HepG2 (cell line): ENCODE measurements around the gene NRIP2. TPM values are rescaled to one million over a fixed set of nuclear protein-coding genes. Genes with fewer than 3 reads are reported as not detected.

ENCODE experiments used
- CBX2 ChIP-seq, 2 experiments: fragments of 200-600 bp in 1 of 2; sonication (generic); formaldehyde crosslinking in 1 of 2; IDR thresholded peaks; 2 replicates each; pipeline versions ENCODE4 v1.7.0 to v1.8.1; 2018 to 2022; ENCODE audit warnings: low read depth in 2 of 2, low read length in 1 of 2, mild to moderate bottlenecking in 1 of 2, missing genetic modification reagents in 1 of 2
- CREB1 ChIP-seq, 2 experiments: fragments of 450-650 bp in 1 of 2; IDR thresholded peaks; 2 replicates each; pipeline ENCODE4 v1.6.1; 2016 to 2017; ENCODE audit warnings: control low read depth in 1 of 2, mild to moderate bottlenecking in 1 of 2, missing compliant biosample characterization in 1 of 2, missing genetic modification characterization in 1 of 2
- EP300 ChIP-seq, 3 experiments: sonication (generic) in 1 of 3; formaldehyde crosslinking in 1 of 3; IDR thresholded peaks; 2 replicates each; pipeline versions ENCODE4 v1.5.1 to v1.6.1; 2011 to 2020; ENCODE audit warnings: low read depth in 2 of 3, low read length in 2 of 3, borderline replicate concordance in 1 of 3, improper control_type of control experiment in 1 of 3, mild to moderate bottlenecking in 1 of 3, missing genetic modification reagents in 1 of 3, moderate library complexity in 1 of 3
- ETS1 ChIP-seq: sonication (generic); formaldehyde crosslinking; IDR thresholded peaks from 2 replicates; pipeline ENCODE4 v1.4.0; 2020; ENCODE audit warnings: missing genetic modification reagents
- GTF2F1 ChIP-seq: fragments of 150-350 bp; IDR thresholded peaks from 2 replicates; pipeline ENCODE4 v1.6.1; 2014; ENCODE audit warnings: low read length
- HNF4A ChIP-seq: sonication (generic); formaldehyde crosslinking; IDR thresholded peaks from 2 replicates; pipeline ENCODE4 v1.4.0; 2020; ENCODE audit warnings: missing genetic modification reagents
- MAZ ChIP-seq, 2 experiments: sonication (generic) in 1 of 2; formaldehyde crosslinking in 1 of 2; IDR thresholded peaks; 2 replicates each; pipeline versions ENCODE4 v1.5.0 to v1.6.1; 2012 to 2020; ENCODE audit warnings: low read depth in 2 of 2, mild to moderate bottlenecking in 2 of 2, borderline replicate concordance in 1 of 2, improper control_type of control experiment in 1 of 2, low read length in 1 of 2, missing genetic modification reagents in 1 of 2, moderate library complexity in 1 of 2
- SNRNP70 ChIP-seq: fragments of 200-400 bp; formaldehyde crosslinking; IDR thresholded peaks from 2 replicates; pipeline ENCODE4 v1.6.1; 2017; ENCODE audit warnings: mild to moderate bottlenecking, low read depth, low read length, moderate library complexity
- SP1 ChIP-seq, 2 experiments: fragments of 450-650 bp in 1 of 2; sonication (generic) in 1 of 2; formaldehyde crosslinking in 1 of 2; IDR thresholded peaks; 2 replicates each; pipeline versions ENCODE4 v1.4.0 to v1.6.1; 2016 to 2020; ENCODE audit warnings: missing genetic modification reagents in 1 of 2
- ZNF207 ChIP-seq: fragments of 450-650 bp; IDR thresholded peaks from 2 replicates; pipeline ENCODE4 v1.6.1; 2016; ENCODE audit warnings: antibody characterized with exemption, borderline replicate concordance
- ZNF329 ChIP-seq: sonication (generic); formaldehyde crosslinking; IDR thresholded peaks from 2 replicates; pipeline ENCODE4 v1.9.0; 2021; ENCODE audit warnings: low read depth, mild to moderate bottlenecking, missing genetic modification reagents
- ZNF510 ChIP-seq: sonication (generic); formaldehyde crosslinking; IDR thresholded peaks from 2 replicates; pipeline ENCODE4 v1.4.0; 2020; ENCODE audit warnings: low read depth, mild to moderate bottlenecking, missing genetic modification reagents
- ZNF570 ChIP-seq: sonication (generic); formaldehyde crosslinking; IDR thresholded peaks from 2 replicates; pipeline ENCODE4 v1.4.0; 2020; ENCODE audit warnings: mild to moderate bottlenecking, missing genetic modification reagents, borderline replicate concordance
- ZNF646 ChIP-seq: sonication (generic); formaldehyde crosslinking; IDR thresholded peaks from 2 replicates; pipeline ENCODE4 v1.9.0; 2021; ENCODE audit warnings: mild to moderate bottlenecking, missing genetic modification reagents
- ZNF841 ChIP-seq: sonication (generic); formaldehyde crosslinking; IDR thresholded peaks from 2 replicates; pipeline ENCODE4 v1.8.1; 2023; ENCODE audit warnings: missing genetic modification reagents, borderline replicate concordance
- polyA plus RNA-seq, 8 experiments: library from polyadenylated mRNA; depleted of rRNA in 3 of 8; stranded (reverse) in 7 of 8; unstranded in 1 of 8; fragments of >200 nt; fragmentation: Illumina TruSeq in 4 of 8; extraction: Trizol in 4 of 8; gene quantifications; 2 replicates each; pipeline versions ENCODE4 v1.2.1 to v1.2.3, GENCODE V29; 2011 to 2016; ENCODE audit warnings: low read depth in 4 of 8, missing spikeins in 1 of 8, mixed read lengths in 1 of 8; ENCODE audit not compliant: insufficient read depth in 1 of 8
- total RNA-seq, 5 experiments: library from RNA; depleted of rRNA; stranded (reverse); fragments of >200 nt; fragmentation: Illumina TruSeq; extraction: Trizol; gene quantifications; 2 replicates each; pipeline ENCODE4 v1.2.3, GENCODE V29; 2016; ENCODE audit warnings: low read depth in 1 of 5
- TF ChIP-seq, protein P1 (sequence below): sonication (generic); formaldehyde crosslinking; IDR thresholded peaks from 2 replicates; pipeline ENCODE4 v1.8.0; 2022; ENCODE audit warnings: missing genetic modification reagents, low read depth, mild to moderate bottlenecking, borderline replicate concordance
- TF ChIP-seq, protein P2 (sequence below): sonication (generic); formaldehyde crosslinking; conservative IDR thresholded peaks from 2 replicates; pipeline ENCODE4 v1.4.0; 2020; ENCODE audit warnings: missing genetic modification reagents

NRIP2 gene
- total and polyA plus RNA-seq, 2 of the 13 experiments (the other 11 are each of a cell fraction or from before 2014, with no cell fraction given) = not detected

GRCh38 chr12:2876431-2877046 lies 41.7 kb upstream of the NRIP2 start (continued):
- TF ChIP-seq ZNF646 (CRISPR knock-in tag) = peak; percentile 28; the same call in 1 of the 2 replicates
- no peak for TF ChIP-seq ZNF207
- no peak for TF ChIP-seq ETS1 (CRISPR knock-in tag)
- no peak for TF ChIP-seq SNRNP70
- TF ChIP-seq ZNF841 (CRISPR knock-in tag) = no peak
- no peak for TF ChIP-seq ZNF510
- TF ChIP-seq GTF2F1 = no peak
- no peak for TF ChIP-seq MAZ (IDR thresholded peaks at IDR 0.05; ENCODE audit: borderline replicate concordance, low read depth, low read length)
- no peak for TF ChIP-seq MAZ (CRISPR knock-in tag; IDR thresholded peaks at IDR 0.05; ENCODE audit: low read depth)
- no peak for TF ChIP-seq ZNF329 (CRISPR knock-in tag)
- no peak for TF ChIP-seq SP1 (IDR thresholded peaks at IDR 0.05)
- TF ChIP-seq SP1 (CRISPR knock-in tag; IDR thresholded peaks at IDR 0.05) = peak; percentile 16; the same call in 1 of the 2 replicates
- no peak for TF ChIP-seq EP300 (IDR thresholded peaks at IDR 0.05; ENCODE audit: low read depth in 2 of 2, low read length in 2 of 2)
- TF ChIP-seq EP300 (CRISPR knock-in tag; IDR thresholded peaks at IDR 0.05; ENCODE audit: borderline replicate concordance) = no peak
- TF ChIP-seq, protein P1, sequence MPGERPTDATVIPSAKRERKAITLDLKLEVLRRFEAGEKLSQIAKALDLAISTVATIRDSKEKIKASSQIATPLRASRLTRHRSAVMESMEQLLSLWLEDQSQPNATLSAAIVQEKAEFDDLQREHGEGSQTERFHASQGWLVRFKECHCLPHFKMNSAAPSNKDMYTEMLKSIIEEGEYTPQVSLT = no peak
- no peak for TF ChIP-seq CBX2 (IDR thresholded peaks at IDR 0.05; ENCODE audit: low read depth, low read length)
- TF ChIP-seq CBX2 (CRISPR knock-in tag; IDR thresholded peaks at IDR 0.05; ENCODE audit: low read depth) = no peak
- no peak for TF ChIP-seq CREB1 (IDR thresholded peaks at IDR 0.05)
- TF ChIP-seq CREB1 (CRISPR knock-in tag; IDR thresholded peaks at IDR 0.05) = no peak
- TF ChIP-seq, protein P2, sequence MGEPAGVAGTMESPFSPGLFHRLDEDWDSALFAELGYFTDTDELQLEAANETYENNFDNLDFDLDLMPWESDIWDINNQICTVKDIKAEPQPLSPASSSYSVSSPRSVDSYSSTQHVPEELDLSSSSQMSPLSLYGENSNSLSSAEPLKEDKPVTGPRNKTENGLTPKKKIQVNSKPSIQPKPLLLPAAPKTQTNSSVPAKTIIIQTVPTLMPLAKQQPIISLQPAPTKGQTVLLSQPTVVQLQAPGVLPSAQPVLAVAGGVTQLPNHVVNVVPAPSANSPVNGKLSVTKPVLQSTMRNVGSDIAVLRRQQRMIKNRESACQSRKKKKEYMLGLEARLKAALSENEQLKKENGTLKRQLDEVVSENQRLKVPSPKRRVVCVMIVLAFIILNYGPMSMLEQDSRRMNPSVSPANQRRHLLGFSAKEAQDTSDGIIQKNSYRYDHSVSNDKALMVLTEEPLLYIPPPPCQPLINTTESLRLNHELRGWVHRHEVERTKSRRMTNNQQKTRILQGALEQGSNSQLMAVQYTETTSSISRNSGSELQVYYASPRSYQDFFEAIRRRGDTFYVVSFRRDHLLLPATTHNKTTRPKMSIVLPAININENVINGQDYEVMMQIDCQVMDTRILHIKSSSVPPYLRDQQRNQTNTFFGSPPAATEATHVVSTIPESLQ (CRISPR knock-in tag) = no peak
- no peak for TF ChIP-seq ZNF570 (CRISPR knock-in tag)
- no peak for TF ChIP-seq HNF4A (CRISPR knock-in tag)
